HFFc6 (cell line): ENCODE data around the gene BAG5. TPM values are rescaled to one million over a fixed set of nuclear protein-coding genes. Genes with fewer than 3 reads are reported as not detected.

Experiments
- DNase-seq: peaks from one replicate; pipeline ENCODE4 v3.0.0-alpha.2; 2018
- H3K27ac Mint-ChIP-seq: 2 replicates; pipeline ENCODE4 v1.8.0; 2020; ENCODE audit warnings: mild to moderate bottlenecking, mixed read lengths
- H3K27me3 Mint-ChIP-seq: 2 replicates; pipeline ENCODE4 v1.8.0; 2021; ENCODE audit warnings: mild to moderate bottlenecking, moderate library complexity, mixed read lengths; ENCODE audit not compliant: insufficient read depth
- H3K36me3 Mint-ChIP-seq: 2 replicates; pipeline ENCODE4 v1.8.0; 2021; ENCODE audit warnings: low read depth, mixed read lengths
- H3K4me1 Mint-ChIP-seq: 2 replicates; pipeline ENCODE4 v1.8.0; 2020; ENCODE audit warnings: low read depth, mixed read lengths
- H3K4me3 Mint-ChIP-seq: 2 replicates; pipeline ENCODE4 v1.8.0; 2020; ENCODE audit warnings: mild to moderate bottlenecking, moderate library complexity, mixed read lengths
- H3K9me3 Mint-ChIP-seq: 2 replicates; pipeline ENCODE4 v1.8.0; 2020; ENCODE audit warnings: mild to moderate bottlenecking, mixed read lengths
- CTCF ChIP-seq: fragments of 200-600 bp; sonication (generic); IDR thresholded peaks from 2 replicates; pipeline ENCODE4 v1.5.0; 2021; ENCODE audit warnings: antibody characterized with exemption, mild to moderate bottlenecking
- total RNA-seq, 6 experiments: library from RNA; stranded (reverse); fragmentation: NEBNext Ultra II Directional; extraction: Animal tissue kit (Norgen Biotek cat#: 25700); gene quantifications; 2 replicates in 1 of 6; 3 replicates in 5 of 6; pipeline ENCODE4 v1.2.3, GENCODE V29; 2021

The BAG5 gene
- total RNA-seq, 6 experiments from 2014 or later = 22.6 to 25.8 (median 23.6) TPM

GRCh38 chr14:103537175-103537990 lies 25.1 kb downstream of the BAG5 start:
- peaks cover 22% of the 10 kb centered on the region for H3K4me1 Mint-ChIP-seq
- H3K4me3 Mint-ChIP-seq = no peak overlapping the region
- TF ChIP-seq CTCF = no peak
- H3K27ac Mint-ChIP-seq = peak overlapping the region; percentile 73
- peak; percentile 43 for DNase-seq
- no peaks in the 10 kb centered on the region for H3K9me3 Mint-ChIP-seq
- no peaks in the 10 kb centered on the region for H3K36me3 Mint-ChIP-seq
- H3K27me3 Mint-ChIP-seq = peaks cover 5% of the 10 kb centered on the region

GRCh38 chr14:103536693-103537092 lies 25.8 kb downstream of the BAG5 start:
- Mint-ChIP-seq H3K27me3 (peaks cover 5% of the 10 kb centered on the region), H3K27ac (peak overlapping the region; percentile 73), H3K36me3 (no peaks in the 10 kb centered on the region), H3K4me3 (no peak overlapping the region), H3K4me1 (peaks cover 22% of the 10 kb centered on the region), H3K9me3 (no peaks in the 10 kb centered on the region)
- no peak for DNase-seq
- TF ChIP-seq CTCF = no peak

- H3K27ac Mint-ChIP-seq = 0 out of 2 replicates have a peak overlapping the region, but pooled peaks have one; percentile 7
- peaks cover 7% of the 10 kb centered on the region for H3K27me3 Mint-ChIP-seq
- no peaks in the 10 kb centered on the region for H3K9me3 Mint-ChIP-seq
- no peak overlapping the region for H3K4me3 Mint-ChIP-seq
- peaks cover 22% of the 10 kb centered on the region for H3K4me1 Mint-ChIP-seq
- no peaks in the 10 kb centered on the region for H3K36me3 Mint-ChIP-seq
- DNase-seq = no peak
- no peak for TF ChIP-seq CTCF
These were observed 26.4 kb downstream of the BAG5 start for GRCh38 chr14:103535891-103536565.

GRCh38 chr14:103535081-103535890 lies 27.2 kb downstream of the BAG5 start:
- Mint-ChIP-seq H3K4me1 (peaks cover 17% of the 10 kb centered on the region), H3K27me3 (peaks cover 4% of the 10 kb centered on the region), H3K9me3 (no peaks in the 10 kb centered on the region), H3K36me3 (peaks cover 3% of the 10 kb centered on the region; the same call in 1 of the 2 replicates), H3K27ac (no peak overlapping the region), H3K4me3 (no peak overlapping the region)
- no peak for TF ChIP-seq CTCF
- no peak for DNase-seq

- H3K27ac Mint-ChIP-seq = no peak overlapping the region
- no peak for DNase-seq
- TF ChIP-seq CTCF = no peak
- H3K36me3 Mint-ChIP-seq = peaks cover 4% of the 10 kb centered on the region; the same call in 1 of the 2 replicates
- peaks cover 21% of the 10 kb centered on the region for H3K4me1 Mint-ChIP-seq
- peaks cover 4% of the 10 kb centered on the region for H3K27me3 Mint-ChIP-seq
- H3K9me3 Mint-ChIP-seq = no peaks in the 10 kb centered on the region
- H3K4me3 Mint-ChIP-seq = no peak overlapping the region
These were observed 27.8 kb downstream of the BAG5 start for GRCh38 chr14:103534576-103535061.
